ENCODE measurements around the gene RPTOR.
"Not testable (repeated sequence)": the region's sequence is repeated elsewhere in the genome, so short reads cannot be mapped to it uniquely, and the experiment has no call there.

The RPTOR gene

DNA sequence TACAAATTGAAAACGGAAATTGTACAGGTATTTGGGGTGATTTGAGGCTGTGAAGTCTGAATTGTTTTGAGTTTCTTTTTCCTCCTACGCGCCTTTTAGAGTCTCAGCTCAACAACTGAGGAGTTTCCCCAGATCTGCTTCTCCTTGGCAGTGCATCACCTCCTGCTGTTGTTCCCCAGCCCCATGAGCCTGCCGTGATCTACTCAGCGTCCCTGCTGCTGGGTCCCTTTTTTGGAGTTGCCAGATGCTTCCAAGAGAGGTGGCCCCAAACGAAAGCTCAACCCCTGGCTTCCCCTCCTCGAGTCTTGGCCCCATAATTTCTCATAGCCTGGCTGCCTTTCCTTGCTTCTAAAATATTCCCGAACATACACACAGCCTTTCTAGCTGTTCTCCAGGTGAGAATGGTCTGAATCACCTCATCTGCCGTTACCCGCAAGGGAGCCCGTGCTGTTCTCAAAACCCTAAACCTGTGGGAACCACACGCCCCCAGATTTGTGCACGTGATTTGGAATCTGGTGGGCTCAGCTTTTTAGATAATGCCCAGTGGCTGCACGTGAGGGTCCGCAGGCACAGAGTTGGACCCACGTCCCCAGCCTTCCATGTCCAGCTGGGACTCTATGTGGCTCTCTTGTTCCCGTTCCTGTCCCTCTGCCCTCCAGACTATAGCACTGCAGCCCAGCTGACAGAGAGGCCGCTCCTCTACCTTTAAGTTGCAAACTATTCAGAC lies 267.9 kb downstream of the RPTOR start:
- peaks cover 2% of the 10 kb centered on the region for H3K9me3 Mint-ChIP-seq
- H3K4me3 Mint-ChIP-seq: no peak overlapping the region
- peaks cover 12% of the 10 kb centered on the region for H3K4me1 Mint-ChIP-seq (ENCODE audit: low read depth)
- no peak overlapping the region for H3K27ac Mint-ChIP-seq
- H3K27me3 Mint-ChIP-seq: no peaks in the 10 kb centered on the region
- intact Hi-C loops (cut with micrococcal nuclease): no loop called here
- peaks cover 44% of the 10 kb centered on the region for H3K36me3 Mint-ChIP-seq (ENCODE audit: low read depth)

GRCh38 chr17:80813318-80813717 lies 268.7 kb downstream of the RPTOR start:
- Mint-ChIP-seq H3K4me3 (no peak overlapping the region), H3K4me1 (ENCODE audit: low read depth) (peaks cover 17% of the 10 kb centered on the region), H3K9me3 (no peaks in the 10 kb centered on the region), H3K36me3 (ENCODE audit: low read depth) (peaks cover 46% of the 10 kb centered on the region), H3K27ac (no peak overlapping the region), H3K27me3 (no peaks in the 10 kb centered on the region)
- intact Hi-C loops (cut with micrococcal nuclease): no loop called here

GRCh38 chr17:80814491-80814890 lies 269.9 kb downstream of the RPTOR start:
- Mint-ChIP-seq H3K4me3 (no peak overlapping the region), H3K9me3 (no peaks in the 10 kb centered on the region), H3K36me3 (ENCODE audit: low read depth) (peaks cover 41% of the 10 kb centered on the region), H3K27ac (no peak overlapping the region), H3K27me3 (no peaks in the 10 kb centered on the region), H3K4me1 (ENCODE audit: low read depth) (peaks cover 29% of the 10 kb centered on the region)
- intact Hi-C loops (cut with micrococcal nuclease): no loop called here

DNA sequence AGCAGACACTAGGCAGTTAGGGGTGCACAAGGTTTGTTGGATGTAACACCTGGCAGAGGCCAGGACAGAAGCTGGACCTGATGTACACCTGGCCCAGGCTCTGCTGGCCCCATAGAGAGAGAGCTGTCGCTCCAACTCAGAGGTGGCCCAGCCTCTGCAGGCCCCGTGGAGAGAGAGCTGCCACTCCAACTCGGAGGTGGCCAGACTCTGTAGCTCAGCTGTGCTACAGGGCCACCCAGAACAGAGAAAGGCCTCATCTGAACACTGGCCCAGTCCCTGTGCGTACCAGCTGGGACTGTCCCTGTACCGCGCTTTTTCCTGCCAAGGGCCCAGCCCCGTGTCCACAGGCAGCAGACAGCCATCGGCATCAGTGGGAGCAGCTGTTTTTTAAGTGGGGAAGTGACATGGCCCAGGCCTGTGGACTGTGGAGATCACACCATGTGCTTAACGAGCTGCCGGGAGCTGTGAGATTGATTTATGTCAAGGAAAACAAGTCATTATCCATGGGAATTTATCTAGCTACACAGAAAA lies 270.6 kb downstream of the RPTOR start:
- H3K4me3 Mint-ChIP-seq: no peak overlapping the region
- H3K27me3 Mint-ChIP-seq: no peaks in the 10 kb centered on the region
- intact Hi-C loops (cut with micrococcal nuclease): no loop called here
- H3K4me1 Mint-ChIP-seq (ENCODE audit: low read depth): peaks cover 36% of the 10 kb centered on the region
- H3K27ac Mint-ChIP-seq: no peak overlapping the region
- H3K9me3 Mint-ChIP-seq: no peaks in the 10 kb centered on the region
- peaks cover 41% of the 10 kb centered on the region for H3K36me3 Mint-ChIP-seq (ENCODE audit: low read depth)

DNA sequence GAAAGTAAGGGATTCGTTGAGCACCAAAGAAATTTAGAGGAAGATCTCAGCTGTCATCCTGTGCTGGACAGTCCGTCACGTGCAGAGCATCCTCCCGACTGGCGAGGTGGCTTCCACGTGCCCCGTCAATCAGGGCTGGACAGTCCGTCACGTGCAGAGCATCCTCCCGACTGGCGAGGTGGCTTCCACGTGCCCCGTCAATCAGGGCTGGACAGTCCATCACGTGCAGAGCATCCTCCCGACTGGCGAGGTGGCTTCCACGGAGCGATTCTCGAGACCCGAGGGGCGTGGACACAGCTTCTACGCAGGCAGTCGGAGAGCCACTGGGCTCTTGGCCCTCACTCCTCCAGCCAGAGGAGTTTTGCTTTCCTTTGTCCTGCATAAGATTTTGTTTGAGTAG lies 271.1 kb downstream of the RPTOR start:
- peaks cover 41% of the 10 kb centered on the region for H3K36me3 Mint-ChIP-seq (ENCODE audit: low read depth)
- H3K27ac Mint-ChIP-seq; H3K27me3 Mint-ChIP-seq; H3K9me3 Mint-ChIP-seq; H3K4me3 Mint-ChIP-seq; intact Hi-C loops (cut with micrococcal nuclease): not testable (repeated sequence)
- peaks cover 41% of the 10 kb centered on the region for H3K4me1 Mint-ChIP-seq (ENCODE audit: low read depth)

DNA sequence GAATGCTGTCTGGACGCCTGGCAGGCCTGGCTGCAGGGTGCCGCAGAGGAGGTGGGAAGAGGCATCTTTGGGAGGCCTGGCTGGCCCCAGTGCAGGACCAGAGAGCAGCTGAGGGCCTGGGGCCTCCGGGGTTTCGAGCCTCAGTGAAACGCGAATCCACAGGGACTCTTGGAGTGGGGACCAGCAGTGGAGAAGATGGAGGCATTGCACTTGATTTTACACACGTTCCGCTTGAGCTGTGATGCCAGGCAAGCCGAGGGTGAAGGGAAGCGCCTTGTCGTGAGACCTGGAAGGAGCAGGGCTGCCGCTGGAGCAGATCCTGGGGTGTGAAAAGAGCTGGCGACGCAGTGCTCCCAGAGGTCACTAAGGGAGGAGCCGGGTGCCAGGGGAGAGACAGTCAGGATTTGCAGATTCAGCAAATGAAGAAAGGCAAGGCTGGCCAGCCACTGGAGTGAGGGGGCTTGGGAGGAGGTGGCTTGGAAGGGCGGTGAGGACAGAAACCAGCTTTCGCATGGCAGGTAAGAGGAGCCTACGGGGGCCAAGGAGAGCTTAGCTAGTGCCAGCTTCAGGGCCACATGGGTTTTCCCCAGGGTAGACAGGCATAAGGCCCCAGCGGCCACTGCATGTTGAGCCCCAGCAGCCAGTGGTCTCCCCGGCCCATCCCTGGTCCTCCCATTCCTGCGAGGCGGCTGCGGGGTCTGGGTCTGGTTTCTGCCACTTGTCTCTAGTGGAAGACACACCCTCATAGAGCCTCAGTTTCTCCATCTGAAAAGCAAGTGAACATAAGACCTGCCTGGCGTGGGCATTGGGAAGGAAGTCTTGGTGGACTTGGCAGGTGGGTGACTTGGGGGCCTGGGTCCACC lies 271.8 kb downstream of the RPTOR start:
- Mint-ChIP-seq H3K9me3 (no peaks in the 10 kb centered on the region), H3K27me3 (no peaks in the 10 kb centered on the region), H3K4me1 (ENCODE audit: low read depth) (peaks cover 39% of the 10 kb centered on the region), H3K36me3 (ENCODE audit: low read depth) (peaks cover 42% of the 10 kb centered on the region), H3K4me3 (no peak overlapping the region), H3K27ac (no peak overlapping the region)
- intact Hi-C loops (cut with micrococcal nuclease): no loop called here

GRCh38 chr17:80817321-80817845 lies 272.7 kb downstream of the RPTOR start:
- Mint-ChIP-seq H3K9me3 (no peaks in the 10 kb centered on the region), H3K27ac (no peak overlapping the region), H3K27me3 (no peaks in the 10 kb centered on the region), H3K36me3 (ENCODE audit: low read depth) (peaks cover 43% of the 10 kb centered on the region), H3K4me1 (ENCODE audit: low read depth) (peaks cover 35% of the 10 kb centered on the region), H3K4me3 (no peak overlapping the region)
- intact Hi-C loops (cut with micrococcal nuclease): no loop called here

GRCh38 chr17:80817861-80818260 lies 273.2 kb downstream of the RPTOR start:
- intact Hi-C loops (cut with micrococcal nuclease): no loop called here

DNA sequence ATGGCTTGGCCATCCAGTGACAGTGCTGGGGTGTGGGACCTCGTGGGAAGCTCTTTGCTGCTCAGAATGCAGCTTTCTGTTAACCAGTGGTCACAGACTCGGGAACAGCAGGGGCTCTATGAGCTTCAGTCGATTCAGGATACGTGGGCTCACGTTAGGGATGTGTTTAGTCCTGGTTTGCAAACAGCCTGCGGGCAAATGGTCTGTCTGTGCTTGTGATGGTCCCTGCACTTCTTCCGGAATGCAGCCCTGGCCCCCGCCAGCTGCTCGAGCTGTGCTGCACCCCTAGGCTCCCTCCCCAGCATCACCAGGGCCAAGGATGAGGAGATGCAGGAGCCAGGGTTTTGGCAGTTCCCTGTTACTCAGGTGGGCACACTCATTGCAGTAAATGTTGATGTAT lies 274.2 kb downstream of the RPTOR start:
- Mint-ChIP-seq H3K4me3 (no peak overlapping the region), H3K27me3 (no peaks in the 10 kb centered on the region), H3K36me3 (ENCODE audit: low read depth) (peaks cover 53% of the 10 kb centered on the region), H3K4me1 (ENCODE audit: low read depth) (peaks cover 35% of the 10 kb centered on the region), H3K27ac (no peak overlapping the region), H3K9me3 (no peaks in the 10 kb centered on the region)
- intact Hi-C loops (cut with micrococcal nuclease): no loop called here

More at GRCh38 chr17:80817861-80818260, 273.2 kb downstream of the RPTOR start:
- Mint-ChIP-seq H3K4me3 (no peak overlapping the region), H3K4me1 (ENCODE audit: low read depth) (peaks cover 35% of the 10 kb centered on the region), H3K27ac (no peak overlapping the region), H3K27me3 (no peaks in the 10 kb centered on the region), H3K9me3 (no peaks in the 10 kb centered on the region), H3K36me3 (ENCODE audit: low read depth) (peaks cover 43% of the 10 kb centered on the region)

DNA sequence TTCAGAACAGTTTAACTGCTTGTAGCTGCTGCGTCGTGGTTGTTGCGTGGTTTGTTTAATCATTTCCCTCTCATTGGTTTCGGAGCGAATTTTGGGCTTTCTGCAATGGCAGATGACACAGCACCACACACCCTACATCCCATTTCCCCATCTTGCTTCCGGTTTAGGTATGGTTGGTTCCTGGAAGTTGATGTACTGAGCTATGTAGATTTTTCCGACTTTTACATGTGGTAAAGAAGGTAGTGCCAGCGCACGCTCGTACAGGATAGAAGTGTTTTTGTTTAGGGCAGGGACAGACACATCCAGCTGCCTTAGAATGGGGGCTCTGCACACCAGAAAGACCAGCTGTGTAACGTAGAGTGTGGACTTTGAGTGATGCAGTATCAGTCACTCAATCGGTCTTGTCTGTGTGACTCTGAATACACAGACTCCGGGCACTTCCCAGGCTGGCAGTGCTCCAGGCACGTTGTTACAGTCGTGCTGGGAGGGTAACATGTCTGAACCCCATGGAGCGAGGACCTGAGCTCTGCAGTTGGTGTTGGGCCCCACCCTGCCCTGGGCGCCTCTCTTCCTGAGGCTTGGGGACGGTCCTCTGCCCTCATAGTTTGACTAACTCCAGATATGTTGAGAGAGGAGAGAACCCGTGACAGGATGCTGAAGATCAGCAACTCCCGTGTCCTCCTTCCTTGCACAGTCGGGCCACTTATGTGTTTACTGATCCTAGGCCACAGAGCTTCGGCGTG lies 275.0 kb downstream of the RPTOR start:
- no peak overlapping the region for H3K27ac Mint-ChIP-seq

GRCh38 chr17:80820331-80820730 lies 275.7 kb downstream of the RPTOR start:
- peaks cover 35% of the 10 kb centered on the region for H3K4me1 Mint-ChIP-seq (ENCODE audit: low read depth)
- no peaks in the 10 kb centered on the region for H3K9me3 Mint-ChIP-seq
- H3K27ac Mint-ChIP-seq: no peak overlapping the region
- H3K4me3 Mint-ChIP-seq: no peak overlapping the region
- no peaks in the 10 kb centered on the region for H3K27me3 Mint-ChIP-seq
- H3K36me3 Mint-ChIP-seq (ENCODE audit: low read depth): peaks cover 55% of the 10 kb centered on the region
- intact Hi-C loops (cut with micrococcal nuclease): no loop called here

More for the DNA sequence above, 275.0 kb downstream of the RPTOR start:
- H3K9me3 Mint-ChIP-seq: no peaks in the 10 kb centered on the region
- intact Hi-C loops (cut with micrococcal nuclease): no loop called here
- H3K27me3 Mint-ChIP-seq: no peaks in the 10 kb centered on the region
- peaks cover 35% of the 10 kb centered on the region for H3K4me1 Mint-ChIP-seq (ENCODE audit: low read depth)
- no peak overlapping the region for H3K4me3 Mint-ChIP-seq
- peaks cover 55% of the 10 kb centered on the region for H3K36me3 Mint-ChIP-seq (ENCODE audit: low read depth)

DNA sequence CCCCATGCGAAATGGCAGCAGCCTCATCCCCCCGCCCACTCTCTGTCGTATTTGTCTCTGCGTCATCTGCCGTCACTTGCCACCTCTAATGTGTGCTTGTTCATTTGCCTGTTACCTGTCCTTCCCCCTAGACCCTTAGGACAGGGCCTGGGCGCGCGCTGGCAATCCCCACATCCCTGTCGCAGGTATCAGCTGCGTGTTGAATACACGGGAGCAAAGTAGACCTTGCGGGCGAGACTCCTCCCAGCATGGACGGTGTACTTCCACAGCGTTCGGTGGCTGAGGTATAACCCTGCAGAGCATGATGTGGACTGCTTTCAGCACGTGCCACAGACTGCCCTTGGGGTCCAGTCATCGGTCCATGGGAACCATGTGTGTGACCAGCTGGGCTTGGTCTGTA lies 276.9 kb downstream of the RPTOR start:
- peaks cover 64% of the 10 kb centered on the region for H3K36me3 Mint-ChIP-seq (ENCODE audit: low read depth)
- no peaks in the 10 kb centered on the region for H3K9me3 Mint-ChIP-seq
- no peaks in the 10 kb centered on the region for H3K27me3 Mint-ChIP-seq
- H3K4me1 Mint-ChIP-seq (ENCODE audit: low read depth): peaks cover 38% of the 10 kb centered on the region
- intact Hi-C loops (cut with micrococcal nuclease): no loop called here
- H3K4me3 Mint-ChIP-seq: no peak overlapping the region
- H3K27ac Mint-ChIP-seq: no peak overlapping the region

DNA sequence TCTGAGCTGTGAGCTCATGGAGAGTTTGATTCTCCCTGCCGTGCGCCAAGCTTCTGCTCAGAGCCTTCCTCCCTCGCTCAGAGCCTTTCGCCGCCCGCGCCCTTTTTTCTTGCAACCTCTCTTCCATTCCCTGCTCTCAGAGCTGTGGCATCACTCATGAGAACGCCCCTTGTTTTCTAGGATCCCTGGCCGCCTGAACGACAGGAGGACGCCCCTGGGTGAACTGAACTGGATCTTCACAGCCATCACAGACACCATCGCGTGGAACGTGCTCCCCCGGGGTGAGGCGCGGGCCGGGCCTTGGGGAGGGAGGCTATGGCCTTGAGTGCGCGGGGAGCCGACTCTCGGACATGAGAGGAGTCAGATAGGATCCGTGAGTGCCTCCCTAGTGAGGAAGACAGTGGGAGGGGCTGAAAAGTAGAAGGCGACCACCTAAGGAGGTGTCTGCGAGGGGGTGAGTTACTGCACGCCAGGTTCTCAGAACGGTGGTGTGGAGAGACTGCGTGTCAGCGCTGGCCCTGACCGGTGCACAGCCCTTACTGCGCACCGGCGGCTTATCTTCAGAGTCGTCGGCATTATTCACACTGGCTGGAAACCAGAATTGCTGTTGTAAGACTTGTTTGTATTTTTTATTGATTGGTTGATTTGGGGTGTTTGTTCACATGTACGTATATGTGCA lies 277.5 kb downstream of the RPTOR start:
- Mint-ChIP-seq H3K4me1 (ENCODE audit: low read depth) (peaks cover 42% of the 10 kb centered on the region), H3K4me3 (no peak overlapping the region), H3K27ac (no peak overlapping the region), H3K9me3 (no peaks in the 10 kb centered on the region), H3K27me3 (no peaks in the 10 kb centered on the region), H3K36me3 (ENCODE audit: low read depth) (peaks cover 64% of the 10 kb centered on the region)
- intact Hi-C loops (cut with micrococcal nuclease): no loop called here
